OCI-M2 (cell line): ENCODE data around the gene SOCS2.
"Not testable (repeated sequence)": the region's sequence is repeated elsewhere in the genome, so short reads cannot be mapped to it uniquely, and the experiment has no call there.

Source experiments
- DNase-seq: peaks from one replicate; lab custom pipeline; 2025; ENCODE audit not compliant: unreplicated experiment; lab: John Stamatoyannopoulos, UW

The SOCS2 gene

DNA sequence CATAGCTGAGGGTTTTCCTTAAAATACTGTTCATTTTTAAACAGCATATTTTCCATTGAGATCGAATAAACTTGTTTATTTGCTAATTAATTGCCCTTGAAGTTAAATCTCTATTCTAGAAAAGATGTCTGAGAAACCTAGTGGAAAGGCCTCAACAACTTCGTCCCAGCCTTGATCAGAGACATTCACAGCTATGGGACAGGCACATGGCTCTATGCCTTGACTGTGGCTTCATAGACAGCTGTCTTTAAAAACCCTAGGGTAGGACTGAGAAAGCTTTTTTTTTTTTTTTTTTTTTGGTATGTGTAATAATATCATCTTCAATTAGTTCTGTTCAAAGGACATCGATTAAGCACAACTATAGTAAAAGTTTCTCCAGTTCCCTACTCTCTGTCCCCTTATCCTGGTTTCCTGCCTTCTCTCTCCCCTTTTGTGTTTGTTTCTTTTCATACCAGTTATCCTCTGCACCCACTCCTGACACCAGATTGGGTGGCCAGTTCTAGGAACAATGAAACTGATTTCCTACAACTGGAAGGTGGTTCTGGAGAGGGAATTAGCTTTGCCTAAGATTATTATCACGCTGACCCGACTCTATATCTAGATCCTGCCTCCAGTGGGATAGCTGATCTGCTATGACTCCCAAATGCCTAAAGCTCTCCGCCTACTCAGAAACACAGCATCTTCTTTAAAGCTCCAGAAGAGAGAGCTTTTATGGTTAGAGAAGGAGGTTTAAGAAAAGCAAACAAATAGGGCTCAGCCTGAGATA is 20.3 kb downstream of the SOCS2 start:
- no peak for DNase-seq

- no peak for DNase-seq
These were observed 21.4 kb downstream of the SOCS2 start for GRCh38 chr12:93593843-93594242.

DNA sequence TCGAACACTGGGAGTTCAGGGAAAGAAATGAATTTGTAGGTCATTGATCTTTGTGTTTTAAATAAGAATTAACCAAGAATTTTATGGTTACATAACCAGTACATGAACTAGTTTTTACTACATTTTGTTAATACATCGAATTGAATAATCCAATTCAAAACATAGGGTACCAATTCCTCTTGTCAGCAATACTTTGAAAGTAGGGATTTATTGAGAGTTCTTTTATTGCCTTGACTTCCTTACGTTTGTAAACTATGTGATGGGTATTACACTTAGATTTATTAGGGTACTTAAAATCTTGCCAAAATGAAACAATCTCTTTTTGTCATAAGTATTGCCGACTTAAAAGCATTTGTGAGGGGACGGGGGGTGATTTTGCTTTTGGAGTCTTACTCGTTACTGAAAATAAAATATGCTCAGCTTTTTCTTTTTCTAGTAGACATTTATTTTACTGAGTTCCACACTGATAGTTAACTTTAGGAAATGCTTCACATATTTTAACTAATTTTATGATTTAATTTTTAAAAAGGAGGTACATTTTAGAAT is 22.4 kb downstream of the SOCS2 start:
- no peak for DNase-seq

DNA sequence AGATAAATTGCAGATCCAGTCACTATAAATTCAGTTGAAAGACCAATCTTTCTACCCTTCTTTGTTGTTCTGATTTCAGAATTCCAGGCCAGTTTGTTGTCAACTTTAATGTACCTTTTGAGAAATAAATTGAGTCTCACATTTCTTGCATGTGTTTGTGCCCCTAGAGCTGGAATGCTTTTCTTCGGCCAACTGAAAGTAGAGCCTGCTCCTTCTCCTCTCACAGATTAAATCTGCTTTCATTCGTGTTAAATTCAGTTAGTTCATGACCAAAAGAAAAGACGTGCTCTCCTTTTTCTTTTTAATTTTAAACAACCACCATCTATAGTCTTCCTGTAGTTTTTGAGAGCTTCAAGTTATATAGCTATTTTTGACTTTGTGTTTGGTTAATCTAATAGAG is 22.9 kb downstream of the SOCS2 start:
- DNase-seq, result no peak

DNA sequence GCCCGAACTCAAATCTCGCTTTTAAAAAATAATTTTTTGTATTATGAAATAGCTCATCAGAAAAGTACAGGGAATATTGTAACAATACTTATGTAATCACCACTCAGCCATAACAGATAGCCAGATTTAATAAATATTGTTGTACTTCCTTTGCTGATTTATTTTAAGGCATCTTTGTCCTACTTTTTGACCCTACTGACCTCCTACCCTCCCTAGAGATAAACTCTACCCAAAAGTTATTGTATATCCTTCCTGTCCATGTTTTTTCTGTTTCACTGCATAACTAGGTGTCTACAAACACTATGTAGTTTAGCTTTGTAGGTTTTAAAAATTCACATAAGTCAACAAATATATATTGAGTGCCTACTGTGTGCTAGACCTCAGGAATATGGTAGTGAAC is 25.1 kb downstream of the SOCS2 start:
- DNase-seq, result no peak

DNA sequence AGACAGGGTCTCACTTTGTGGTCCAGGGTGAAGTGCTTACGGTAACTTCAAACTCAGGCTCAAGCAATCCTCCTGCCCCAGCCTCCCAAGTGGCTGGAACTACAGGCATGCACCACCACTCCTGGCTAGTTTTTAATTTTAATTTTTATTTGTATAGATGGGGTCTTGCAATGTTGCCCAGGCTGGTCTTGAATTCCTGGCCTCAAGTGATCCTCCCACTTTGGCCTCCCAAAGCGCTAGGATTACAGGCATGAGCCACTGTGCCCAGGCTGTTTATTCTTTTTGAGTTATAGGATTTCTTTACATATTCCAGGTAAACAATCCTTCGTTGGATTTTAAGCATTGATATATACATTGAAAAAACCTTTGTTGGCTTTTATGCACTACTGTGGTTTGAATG is 26.7 kb downstream of the SOCS2 start:
- DNase-seq, result no peak

DNA sequence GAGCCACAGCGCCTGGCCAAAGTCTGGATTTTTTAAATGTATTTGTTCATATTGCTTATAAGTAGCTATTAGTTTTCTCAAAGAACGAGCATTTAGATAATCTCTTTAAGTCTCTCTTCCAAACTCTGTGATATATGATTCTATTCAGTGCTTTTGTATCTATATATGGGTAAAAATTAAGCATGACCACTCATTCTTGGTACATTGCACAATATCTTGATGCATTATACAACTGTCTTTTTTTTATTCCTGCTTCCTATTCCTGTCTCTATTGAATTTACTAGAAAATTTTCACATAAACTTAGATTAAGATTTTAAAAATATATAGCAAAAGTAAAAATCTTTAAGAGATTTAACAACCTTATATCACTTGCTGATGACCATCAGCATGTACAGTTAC is 29.1 kb downstream of the SOCS2 start:
- no peak for DNase-seq

GRCh38 chr12:93602897-93603668 is 30.6 kb downstream of the SOCS2 start:
- DNase-seq, result no peak

GRCh38 chr12:93603762-93604161 is 31.3 kb downstream of the SOCS2 start:
- no peak for DNase-seq

GRCh38 chr12:93608313-93608712 is 35.8 kb downstream of the SOCS2 start:
- DNase-seq, result no peak

- DNase-seq, result no peak
These were observed 37.1 kb downstream of the SOCS2 start for GRCh38 chr12:93609281-93610192.

- no peak for DNase-seq
These were observed 40.3 kb downstream of the SOCS2 start for GRCh38 chr12:93612776-93613175.

GRCh38 chr12:93614917-93615596 is 42.6 kb downstream of the SOCS2 start:
- no peak for DNase-seq

- DNase-seq, result no peak
These were observed 44.2 kb downstream of the SOCS2 start for GRCh38 chr12:93616584-93617101.

- no peak for DNase-seq
These were observed 46.5 kb downstream of the SOCS2 start for GRCh38 chr12:93618891-93619410.

GRCh38 chr12:93621986-93622385 is 49.5 kb downstream of the SOCS2 start:
- no peak for DNase-seq

DNA sequence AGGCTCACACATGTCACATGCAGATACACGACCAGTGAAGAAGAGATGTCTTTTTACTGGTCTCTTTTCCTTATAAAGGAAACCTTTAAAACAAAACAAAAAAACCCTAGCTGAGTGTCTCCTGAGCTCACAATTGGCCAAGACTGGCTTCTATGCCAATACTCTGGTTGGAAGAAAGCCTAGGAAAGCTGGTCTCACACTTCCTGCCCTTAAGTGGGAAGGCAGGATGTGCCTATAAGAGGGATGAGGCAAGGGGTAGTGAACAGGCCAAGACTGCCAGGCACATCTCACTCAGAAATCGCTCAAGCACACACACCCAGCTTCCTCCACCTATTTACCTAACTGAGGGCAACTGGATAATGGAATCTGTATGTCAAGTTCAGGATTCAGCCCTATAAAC is 50.0 kb downstream of the SOCS2 start:
- DNase-seq, result no peak

- DNase-seq, result no peak
These were observed 52.3 kb downstream of the SOCS2 start for GRCh38 chr12:93624595-93625294.

DNA sequence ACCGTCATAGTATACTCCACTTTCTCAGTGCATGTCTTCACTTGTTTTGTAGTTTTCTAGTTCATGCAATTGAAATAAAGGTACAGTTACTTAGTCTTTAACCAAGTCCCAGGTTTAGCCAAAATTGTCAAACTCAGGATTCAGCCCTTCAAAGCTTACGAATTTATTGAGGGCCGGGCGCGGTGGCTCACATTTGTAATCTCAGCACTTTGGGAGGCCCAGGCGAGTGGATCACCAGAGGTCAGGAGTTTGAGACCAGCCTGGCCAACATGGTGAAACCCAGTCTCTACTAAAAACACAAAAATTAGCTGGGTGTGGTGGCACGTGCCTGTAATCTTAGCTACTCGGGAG is 52.8 kb downstream of the SOCS2 start:
- not testable (repeated sequence) for DNase-seq

GRCh38 chr12:93626160-93626559 is 53.7 kb downstream of the SOCS2 start:
- DNase-seq, result no peak
